ENCODE data around the gene SLC39A11.

Gene SLC39A11

GRCh38 chr17:72971226-72971880 is 121.1 kb downstream of the SLC39A11 start:
- no peak overlapping the region for H3K27ac ChIP-seq
- no peak overlapping the region for H3K4me3 ChIP-seq
- TF ChIP-seq CTCF (IDR thresholded peaks at IDR 0.05) = no peak
- no peak for DNase-seq (ENCODE audit: low spot score)

- H3K4me3 ChIP-seq = no peak overlapping the region
- no peak for DNase-seq (ENCODE audit: low spot score)
- no peak overlapping the region for H3K27ac ChIP-seq
- no peak for TF ChIP-seq CTCF (IDR thresholded peaks at IDR 0.05)
Observed at GRCh38 chr17:72970797-72971196, 121.7 kb downstream of the SLC39A11 start.

GRCh38 chr17:72970246-72970645 is 122.2 kb downstream of the SLC39A11 start:
- H3K4me3 ChIP-seq = no peak overlapping the region
- no peak for TF ChIP-seq CTCF (IDR thresholded peaks at IDR 0.05)
- no peak for DNase-seq (ENCODE audit: low spot score)
- H3K27ac ChIP-seq = no peak overlapping the region

- no peak for DNase-seq (ENCODE audit: low spot score)
- Histone ChIP-seq H3K27ac (no peak overlapping the region), H3K4me3 (no peak overlapping the region)
- no peak for TF ChIP-seq CTCF (IDR thresholded peaks at IDR 0.05)
Observed at GRCh38 chr17:72969293-72969906, 123.1 kb downstream of the SLC39A11 start.

- TF ChIP-seq CTCF (IDR thresholded peaks at IDR 0.05) = no peak
- no peak overlapping the region for H3K4me3 ChIP-seq
- DNase-seq (ENCODE audit: low spot score) = no peak
- H3K27ac ChIP-seq = no peak overlapping the region
Observed at GRCh38 chr17:72968798-72969197, 123.7 kb downstream of the SLC39A11 start.

- TF ChIP-seq CTCF (IDR thresholded peaks at IDR 0.05) = no peak
- H3K27ac ChIP-seq = no peak overlapping the region
- no peak for DNase-seq (ENCODE audit: low spot score)
Observed at GRCh38 chr17:72967977-72968585, 124.4 kb downstream of the SLC39A11 start.

More at GRCh38 chr17:72967977-72968585, 124.4 kb downstream of the SLC39A11 start:
- H3K4me3 ChIP-seq = no peak overlapping the region

Data from coronary artery (tissue), 2 donors.